ENCODE measurements around the gene ARL11. TPM values are rescaled to one million over a fixed set of nuclear protein-coding genes. Genes with fewer than 3 reads are reported as not detected.
"Not testable (repeated sequence)": the region's sequence is repeated elsewhere in the genome, so short reads cannot be mapped to it uniquely, and the experiment has no call there.

ARL11 gene
- total RNA-seq, 1 donor from 2014 or later = 0.20 TPM

DNA sequence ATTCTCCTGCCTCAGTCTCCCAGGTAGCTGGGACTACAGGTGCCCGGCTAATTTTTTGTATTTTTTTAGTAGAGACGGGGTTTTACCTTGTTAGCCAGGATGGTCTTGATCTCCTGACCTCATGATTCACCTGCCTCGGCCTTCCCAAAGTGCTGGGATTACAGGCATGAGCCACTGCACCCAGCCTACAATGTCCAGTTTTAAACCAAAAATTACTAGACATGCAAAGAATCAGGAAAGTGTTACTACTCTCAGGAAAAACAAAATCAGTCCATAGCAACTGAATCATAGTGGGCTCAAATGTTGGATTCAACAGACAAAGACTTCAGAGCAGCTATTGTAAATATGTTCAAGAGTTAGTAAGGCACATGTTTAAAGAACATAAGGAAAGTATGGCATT is 16.3 kb upstream of the ARL11 start:
- not testable (repeated sequence) for DNase-seq (ENCODE audit: low read depth in 2 of 2)

DNA sequence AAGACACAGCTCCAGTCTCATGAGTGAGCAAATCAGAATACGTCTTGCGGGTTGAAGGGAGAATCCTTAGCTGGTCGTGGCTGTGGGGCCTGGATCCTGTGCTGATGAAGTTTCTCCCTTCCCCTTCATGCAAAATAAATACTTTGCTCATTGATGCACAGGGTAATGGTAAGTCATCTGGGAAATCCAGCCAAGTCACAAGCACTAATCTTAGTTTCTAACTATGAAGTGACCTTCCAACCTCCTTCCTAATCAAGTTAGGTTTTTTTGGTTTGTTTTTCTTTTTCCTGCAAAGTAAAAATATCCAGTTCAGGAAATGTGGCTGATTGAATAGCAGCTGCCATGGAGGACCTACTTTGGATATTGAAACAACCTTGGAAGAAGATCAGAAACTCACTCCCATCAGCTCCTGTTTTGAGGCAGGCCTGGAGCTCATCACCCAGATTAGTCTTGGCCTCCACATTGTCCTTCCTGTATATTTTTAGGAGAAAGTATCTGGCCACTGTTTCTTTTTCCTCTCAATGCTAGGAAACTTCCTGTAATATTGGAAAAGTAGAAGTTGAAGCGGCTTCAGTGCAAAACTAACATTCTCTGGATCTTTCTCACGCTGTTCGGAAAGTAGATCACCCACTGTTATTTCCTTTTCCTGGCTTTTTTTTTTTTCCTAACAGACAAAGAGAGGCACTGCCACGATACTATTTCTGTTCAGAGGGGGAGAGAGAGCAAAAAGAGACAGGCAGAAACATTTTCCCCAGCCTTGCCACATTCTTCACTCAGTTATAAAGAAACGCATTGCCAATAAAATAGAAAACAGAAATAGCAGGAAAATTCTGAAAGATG is 12.3 kb upstream of the ARL11 start:
- DNase-seq (ENCODE audit: low read depth in 2 of 2) = peak; percentile 88 to 94

DNA sequence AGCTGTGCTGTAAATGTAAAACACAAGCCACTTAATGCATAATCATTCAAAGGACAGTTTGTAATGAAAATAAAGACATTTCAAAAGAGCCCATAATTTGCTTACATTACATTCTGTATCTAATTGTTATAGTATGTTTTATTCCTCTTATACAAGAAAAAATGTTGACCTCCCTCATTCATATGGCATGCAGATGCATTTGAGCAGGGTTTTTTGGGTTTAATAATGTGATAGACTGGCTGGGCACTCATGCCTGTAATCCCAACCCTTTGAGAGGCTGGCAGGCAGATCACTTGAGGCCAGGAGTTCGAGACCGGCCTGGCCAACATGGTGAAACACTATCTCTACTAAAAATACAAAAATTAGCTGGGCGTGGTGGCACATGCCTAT is 11.6 kb upstream of the ARL11 start:
- DNase-seq (ENCODE audit: low read depth in 2 of 2) = no peak

DNA sequence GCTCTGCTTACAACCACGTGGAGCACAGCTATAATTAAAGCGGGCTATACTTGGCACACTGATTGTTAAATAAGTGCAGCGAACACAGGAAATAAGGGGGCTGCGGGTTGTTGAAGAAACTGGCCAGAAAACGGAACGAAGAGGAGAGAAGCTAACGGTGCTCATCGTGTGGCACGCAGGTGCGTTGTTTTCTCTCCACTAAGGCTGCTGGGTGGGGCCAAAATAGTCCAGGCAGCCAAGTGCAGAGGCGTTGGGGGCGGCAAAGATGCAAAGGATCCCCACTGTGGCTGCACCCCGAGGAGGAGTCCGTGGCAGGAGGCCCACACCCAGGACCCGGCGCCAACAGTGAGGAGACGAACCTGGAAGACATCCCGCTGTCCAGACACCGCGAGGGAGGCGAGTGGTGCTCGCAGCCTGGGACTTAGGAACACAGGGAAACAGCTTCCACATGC is 8.1 kb upstream of the ARL11 start:
- peak in 1 of 2 donors; percentile 21 for DNase-seq (ENCODE audit: low read depth in 2 of 2)

DNA sequence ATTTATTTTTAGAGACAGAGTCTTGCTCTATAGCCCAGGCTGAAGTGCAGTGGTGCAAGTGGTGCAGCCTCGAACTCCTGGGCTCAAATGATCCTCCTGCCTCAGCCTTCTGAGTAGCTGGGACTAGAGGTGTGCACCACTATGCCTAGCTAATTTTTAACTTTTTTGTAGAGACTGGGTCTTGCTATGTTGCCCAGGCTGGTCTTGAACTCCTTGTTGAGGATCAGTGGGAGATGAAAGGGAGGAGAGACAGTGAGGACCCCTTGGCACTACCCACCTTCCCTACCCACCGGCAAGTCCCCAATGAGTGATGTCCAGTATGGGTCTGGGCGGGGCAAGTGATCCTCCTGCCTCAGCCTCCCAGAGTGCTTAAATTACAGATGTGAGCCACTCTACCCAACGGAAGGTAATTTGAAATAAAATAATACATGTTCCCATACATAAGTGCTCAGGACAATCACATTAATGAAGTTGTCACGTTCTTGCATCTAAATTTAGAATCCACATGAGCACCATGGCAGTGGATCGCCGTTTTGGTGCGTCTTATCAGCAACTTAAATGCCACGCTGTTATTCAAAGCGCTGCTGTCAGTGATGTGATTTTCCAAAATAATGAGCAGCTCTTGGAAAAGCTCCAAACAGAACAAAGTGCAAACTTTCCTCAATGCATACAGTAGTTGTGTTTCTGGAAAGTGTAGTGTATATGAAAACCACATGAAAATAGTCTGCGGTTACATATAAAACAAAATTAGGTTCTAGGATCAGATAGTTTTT is 5.9 kb upstream of the ARL11 start:
- peak; percentile 18 to 95 for DNase-seq (ENCODE audit: low read depth in 2 of 2)

DNA sequence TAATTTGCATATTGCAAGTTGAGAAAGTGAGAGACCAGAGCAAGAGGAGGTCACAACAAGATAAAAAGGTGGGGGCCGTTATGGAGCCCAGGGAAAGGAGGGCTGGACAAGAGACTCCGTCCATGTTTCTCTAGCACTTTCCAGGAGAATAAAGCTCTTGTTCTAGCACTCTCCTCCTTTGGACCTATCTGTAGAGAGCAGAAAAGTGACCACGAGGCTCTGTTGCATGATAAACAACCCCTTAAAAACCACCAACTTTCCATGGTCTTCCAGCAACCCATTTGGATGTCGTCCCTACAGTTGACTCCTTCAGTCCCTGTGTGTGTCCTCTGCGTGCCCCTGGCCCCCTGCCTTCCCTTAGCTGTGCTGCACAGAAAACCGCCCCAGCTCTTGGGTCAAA is 4.1 kb upstream of the ARL11 start:
- no peak for DNase-seq (ENCODE audit: low read depth in 2 of 2)

DNA sequence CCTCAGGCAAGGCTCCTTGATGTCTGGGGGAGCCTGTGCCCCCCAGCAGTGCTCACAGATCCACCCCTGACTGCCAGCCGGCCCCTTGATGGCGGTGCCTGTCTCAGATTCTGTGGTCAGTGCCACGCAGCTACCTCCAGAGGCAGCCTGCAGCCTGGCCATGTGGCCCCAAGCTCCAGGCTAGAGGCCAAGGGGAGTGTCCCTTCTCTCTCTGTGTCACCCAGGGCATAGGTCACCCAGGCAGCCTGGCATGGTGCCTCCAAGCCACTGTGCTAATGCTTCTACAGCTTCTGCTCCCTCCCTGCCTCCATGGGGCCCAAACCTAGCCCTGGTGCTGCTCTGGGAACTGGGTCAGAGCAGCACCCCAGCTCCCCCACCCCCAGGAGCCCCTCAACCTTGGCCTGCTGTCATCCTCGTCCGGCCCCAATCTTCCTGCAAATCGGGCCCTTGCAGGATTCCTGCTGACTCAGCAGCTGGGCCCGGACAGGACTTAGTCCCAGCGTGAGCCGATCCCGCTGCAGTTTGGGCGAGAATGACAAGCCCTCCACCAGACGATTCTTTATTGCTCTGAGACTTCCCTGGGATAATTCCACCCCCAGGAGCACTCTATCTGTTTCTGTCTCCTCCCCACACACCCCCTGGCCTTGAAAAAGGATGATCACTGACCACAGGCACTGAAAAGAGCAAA is 2.8 kb upstream of the ARL11 start:
- no peak for DNase-seq (ENCODE audit: low read depth in 2 of 2)

DNA sequence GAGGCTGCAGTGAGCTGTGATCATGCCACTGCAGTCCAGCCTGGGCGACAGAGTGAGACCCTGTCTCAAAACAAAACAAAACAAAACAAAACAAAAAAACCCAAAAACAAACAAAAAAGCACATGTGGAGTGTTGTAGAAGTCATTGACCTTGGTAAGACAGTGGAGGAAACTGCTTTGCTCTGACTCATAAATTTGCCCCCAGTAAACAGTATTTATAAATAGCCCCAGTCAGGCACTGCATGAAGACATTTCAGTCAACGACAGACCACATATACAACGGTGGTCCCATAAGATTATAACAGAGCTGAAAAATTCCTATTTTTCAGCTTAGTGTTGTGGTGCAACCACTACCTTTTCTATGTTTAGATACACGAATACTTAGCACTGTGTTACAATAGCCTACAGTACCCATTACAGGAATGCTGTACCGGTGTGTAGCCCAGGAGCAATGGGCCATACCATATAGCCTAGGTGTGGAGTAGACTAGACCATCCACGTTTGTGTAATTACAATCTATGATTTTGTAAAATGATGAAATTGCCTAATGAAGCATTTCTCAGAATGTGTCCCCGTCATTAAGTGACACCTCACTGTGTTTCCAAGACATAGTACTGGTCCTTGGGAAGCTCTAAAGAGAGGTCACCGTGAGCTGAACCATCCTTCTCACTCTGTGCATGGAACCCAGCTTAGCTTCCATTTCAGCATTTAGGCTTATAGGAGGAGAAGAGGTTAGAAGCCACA is 1.1 kb downstream of the ARL11 start:
- DNase-seq (ENCODE audit: low read depth in 2 of 2) = peak; percentile 43 to 71

DNA sequence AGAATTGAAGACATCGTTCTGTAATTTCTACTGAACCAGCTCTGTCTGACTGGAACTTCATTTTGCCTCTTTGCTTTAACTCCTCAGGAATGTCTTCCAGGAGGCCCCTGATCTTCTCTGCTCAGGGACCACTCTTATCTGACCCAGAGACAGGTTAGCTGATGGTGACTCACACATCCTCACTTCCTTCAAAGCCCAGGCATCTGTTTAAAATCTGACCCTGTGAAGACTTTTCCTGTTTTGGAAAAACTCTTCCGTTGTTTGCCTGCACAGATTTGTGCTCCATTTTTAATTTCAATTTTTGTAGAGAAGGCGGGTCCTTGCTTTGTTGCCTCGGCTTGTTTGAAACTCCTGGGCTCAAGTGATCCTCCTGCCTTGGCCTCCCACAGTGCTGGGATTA is 1.6 kb downstream of the ARL11 start:
- peak; percentile 78 to 88 for DNase-seq (ENCODE audit: low read depth in 2 of 2)

DNA sequence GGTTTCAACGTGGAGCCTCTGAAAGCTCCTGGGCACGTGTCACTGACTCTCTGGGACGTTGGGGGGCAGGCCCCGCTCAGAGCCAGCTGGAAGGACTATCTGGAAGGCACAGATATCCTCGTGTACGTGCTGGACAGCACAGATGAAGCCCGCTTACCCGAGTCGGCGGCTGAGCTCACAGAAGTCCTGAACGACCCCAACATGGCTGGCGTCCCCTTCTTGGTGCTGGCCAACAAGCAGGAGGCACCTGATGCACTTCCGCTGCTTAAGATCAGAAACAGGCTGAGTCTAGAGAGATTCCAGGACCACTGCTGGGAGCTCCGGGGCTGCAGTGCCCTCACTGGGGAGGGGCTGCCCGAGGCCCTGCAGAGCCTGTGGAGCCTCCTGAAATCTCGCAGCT is 2.3 kb downstream of the ARL11 start:
- DNase-seq (ENCODE audit: low read depth in 2 of 2) = no peak

DNA sequence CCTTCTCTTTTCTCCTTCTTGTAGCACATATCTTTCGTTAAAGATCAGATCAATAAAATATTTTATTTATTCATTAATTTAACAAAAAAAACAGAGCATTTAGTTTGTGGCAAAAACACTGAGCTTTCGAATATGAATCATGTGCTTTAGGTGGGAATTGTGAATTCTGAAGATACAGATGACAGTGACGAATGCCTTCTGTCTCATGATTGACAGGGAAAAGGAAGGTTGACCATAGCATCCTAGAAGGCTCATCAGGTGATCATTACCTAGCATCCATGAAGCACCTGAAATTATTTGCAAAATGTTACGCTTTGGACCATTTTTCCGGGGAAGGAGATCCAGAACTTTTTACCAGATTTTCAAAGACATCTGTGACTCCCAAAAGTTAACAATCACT is 3.8 kb downstream of the ARL11 start:
- DNase-seq (ENCODE audit: low read depth in 2 of 2) = no peak

DNA sequence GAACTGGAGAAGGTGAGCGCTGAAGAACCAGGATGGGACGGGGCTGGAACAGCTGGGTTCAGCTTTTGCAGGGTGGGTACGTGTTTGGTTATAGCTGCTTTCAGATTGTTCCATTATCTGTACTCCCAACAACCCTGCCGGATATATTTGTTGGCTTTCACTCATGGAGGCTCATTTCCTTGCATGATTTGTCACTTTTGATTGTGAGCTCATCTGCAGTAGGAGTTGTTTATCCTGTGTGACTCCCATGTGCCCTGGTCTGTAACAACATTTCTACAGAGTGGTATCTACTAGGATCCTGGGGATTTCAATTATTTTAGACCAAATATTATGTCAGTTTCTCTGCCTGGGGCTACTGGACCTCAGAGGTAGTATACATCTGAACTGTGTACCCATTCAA is 5.4 kb downstream of the ARL11 start:
- peak; percentile 88 to 97 for DNase-seq (ENCODE audit: low read depth in 2 of 2)

DNA sequence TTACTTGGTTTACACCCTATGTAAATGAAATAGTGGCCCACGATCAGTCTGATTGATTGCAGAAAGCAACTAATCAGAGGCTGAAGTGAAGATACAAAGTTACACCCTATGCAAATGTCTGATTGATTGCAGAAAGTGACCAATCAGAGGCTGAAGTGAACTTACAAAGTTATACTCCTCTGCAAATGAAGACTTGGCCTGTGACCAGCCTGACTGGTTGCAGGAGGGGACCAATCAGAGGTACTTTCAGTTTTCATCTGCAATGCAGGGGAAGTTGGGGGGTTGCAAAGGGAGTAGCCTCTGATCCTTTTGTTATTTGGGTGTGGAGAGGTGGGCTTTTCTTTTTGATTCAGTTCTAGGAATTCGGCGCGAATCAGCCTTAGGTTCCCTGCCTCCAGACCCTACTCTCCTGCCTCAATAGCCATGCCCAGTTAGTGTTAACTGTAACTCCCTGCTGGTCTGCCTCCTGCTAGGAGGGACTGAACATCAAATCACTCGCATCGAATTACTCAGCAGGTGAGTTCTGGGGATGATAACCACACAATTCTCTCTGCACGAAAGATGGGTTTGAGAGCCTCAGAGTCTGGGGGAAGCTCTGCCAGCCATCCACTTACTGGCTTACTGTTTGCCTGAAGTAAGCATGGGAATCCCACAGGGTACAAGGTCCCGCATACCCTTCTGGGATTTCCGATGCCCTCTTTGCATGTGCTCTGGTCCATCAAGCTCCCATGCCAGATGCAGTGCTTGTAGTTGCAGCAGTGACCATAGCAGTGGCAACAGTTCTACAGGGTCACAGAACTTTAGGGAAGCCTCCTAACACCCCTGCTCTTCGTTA is 7.5 kb downstream of the ARL11 start:
- DNase-seq (ENCODE audit: low read depth in 2 of 2) = peak; percentile 53 to 60

DNA sequence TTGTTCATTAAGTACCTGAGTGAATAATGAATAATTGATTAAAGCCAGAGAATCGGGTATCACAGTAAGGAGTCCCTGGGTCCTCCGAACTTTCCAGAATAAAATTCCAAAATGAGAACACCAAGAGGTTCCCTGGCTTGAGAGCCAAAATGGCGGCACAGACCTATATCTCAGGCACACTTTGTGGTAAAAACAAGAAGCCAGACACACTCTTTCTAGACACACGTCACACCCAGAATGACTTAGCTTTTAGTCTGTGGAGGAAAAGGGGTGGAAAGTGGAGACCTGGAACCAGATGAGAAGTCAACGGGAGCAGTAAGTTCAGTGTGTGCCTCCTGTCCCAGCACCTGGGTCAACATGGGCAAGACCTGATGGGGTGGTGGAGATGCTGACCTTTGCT is 8.4 kb downstream of the ARL11 start:
- DNase-seq (ENCODE audit: low read depth in 2 of 2) = no peak

DNA sequence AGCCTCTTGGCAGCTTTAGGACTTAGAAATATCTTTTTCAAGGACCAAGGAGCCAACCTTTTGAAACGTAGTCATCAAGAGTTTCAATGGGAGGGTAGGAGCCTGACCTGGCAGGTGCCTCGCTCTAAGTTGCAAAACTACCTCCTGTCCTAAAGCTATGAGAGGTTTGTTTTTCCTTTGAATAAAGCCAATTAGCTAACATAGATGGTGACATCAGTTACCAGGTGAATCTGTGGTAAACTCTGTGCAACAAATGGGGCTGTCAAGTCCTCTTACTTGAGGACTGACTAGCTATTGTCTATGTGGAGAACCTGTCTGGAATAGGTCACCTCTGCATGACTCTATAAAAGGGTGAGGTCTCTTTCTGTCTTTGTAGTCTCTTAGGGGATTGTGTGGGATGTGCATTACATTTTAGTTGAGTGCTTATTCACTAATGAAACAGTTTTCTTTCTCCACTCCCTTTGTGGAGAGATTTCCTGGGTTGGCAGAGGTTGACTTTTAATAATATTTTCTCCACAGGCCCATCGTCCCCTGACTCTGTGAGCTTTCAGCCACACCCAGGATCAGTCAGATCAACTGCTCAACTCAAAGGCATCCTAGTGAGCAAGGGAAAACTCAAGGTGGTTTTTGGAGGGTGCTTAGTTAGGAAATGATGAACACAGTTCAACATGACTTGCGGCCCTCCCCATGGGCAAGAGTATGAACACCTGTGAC is 9.9 kb downstream of the ARL11 start:
- no peak for DNase-seq (ENCODE audit: low read depth in 2 of 2)

DNA sequence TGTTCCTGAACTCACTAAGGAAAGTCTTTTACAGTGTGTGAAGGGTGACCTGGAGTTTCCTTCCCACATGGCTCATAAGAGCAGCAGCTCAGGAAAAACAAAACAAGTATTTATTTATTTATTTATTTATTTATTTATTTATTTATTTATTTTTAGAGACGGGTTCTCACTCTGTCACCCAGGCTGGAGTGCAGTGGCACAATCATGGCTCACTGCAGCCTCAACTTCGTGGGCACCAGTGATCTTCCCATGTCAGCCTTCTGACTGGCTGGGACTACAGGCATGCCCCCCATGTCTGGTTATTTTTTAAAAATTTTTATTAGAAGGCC is 10.4 kb downstream of the ARL11 start:
- no peak for DNase-seq (ENCODE audit: low read depth in 2 of 2)

DNA sequence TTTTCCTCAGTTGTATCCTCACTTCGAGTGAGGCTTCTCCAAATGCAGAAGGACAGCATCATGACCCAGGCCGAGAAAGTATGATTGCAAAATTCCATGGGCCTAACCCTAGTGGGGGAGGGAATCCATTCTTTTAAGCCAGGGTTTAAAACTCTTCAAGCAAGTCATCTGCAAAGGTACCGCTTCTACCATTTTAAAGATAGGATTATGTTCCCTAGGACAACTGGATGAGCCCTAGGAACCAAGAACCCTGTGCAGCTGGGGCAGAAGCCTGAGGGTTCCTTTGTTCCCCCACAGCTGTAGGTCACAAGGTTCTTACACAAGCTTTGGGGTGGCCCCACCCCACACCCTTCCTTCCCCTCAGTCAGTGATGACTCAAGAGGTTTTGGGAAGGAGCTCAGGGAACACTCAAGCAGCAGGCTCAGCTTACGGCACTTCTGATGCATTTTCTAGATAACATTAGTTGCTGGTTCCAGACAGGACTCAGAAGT is 13.5 kb downstream of the ARL11 start:
- peak in 1 of 2 donors; percentile 82 for DNase-seq (ENCODE audit: low read depth in 2 of 2)

DNA sequence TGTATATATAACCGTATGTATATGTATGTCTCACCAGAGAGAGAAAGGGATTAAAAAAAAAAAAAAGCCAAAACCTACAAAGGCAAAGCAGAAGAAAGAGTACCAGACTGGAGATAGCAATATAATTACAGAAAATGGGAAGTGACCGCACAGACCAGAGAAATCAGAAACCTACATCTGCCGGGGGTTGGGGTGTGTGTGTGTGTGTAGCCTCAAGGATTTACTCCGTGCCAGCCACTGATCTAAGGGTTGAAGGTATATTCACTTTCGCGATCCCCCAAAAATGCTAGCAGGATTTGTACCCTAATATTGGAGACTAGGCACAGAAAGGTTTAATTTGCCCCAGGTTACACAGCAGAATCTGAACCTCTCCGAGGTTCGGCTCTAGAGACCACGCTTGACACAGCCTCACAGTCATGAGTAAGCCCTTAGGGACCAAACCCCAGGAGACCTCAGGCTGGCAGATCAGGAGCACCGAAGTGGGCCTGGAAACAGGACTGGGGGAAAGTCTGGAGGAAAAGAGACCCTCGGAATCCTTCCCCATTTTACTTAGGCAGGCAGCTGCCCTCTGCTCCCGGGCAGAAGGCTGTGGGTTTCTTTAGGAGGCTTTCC is 14.8 kb downstream of the ARL11 start:
- DNase-seq (ENCODE audit: low read depth in 2 of 2) = no peak

DNA sequence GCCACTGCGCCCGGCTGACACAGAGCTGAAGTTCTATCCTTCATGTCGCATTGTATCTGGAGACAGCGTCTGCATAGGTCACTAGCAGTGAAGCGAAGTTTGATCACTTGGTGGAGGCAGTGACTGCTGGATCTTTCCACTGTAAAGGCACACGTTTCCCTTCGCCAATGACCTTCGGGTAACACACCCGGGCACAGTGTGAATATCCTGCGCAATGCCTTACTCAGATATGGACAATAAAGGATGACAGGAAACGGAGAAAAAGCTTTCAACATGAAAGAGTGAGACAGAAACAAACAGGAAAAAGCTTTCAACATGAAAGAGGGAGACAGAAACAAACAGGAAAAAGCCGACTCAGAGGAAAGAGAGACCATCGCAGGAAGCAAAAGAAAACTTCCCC is 17.1 kb downstream of the ARL11 start:
- DNase-seq (ENCODE audit: low read depth in 2 of 2) = peak; percentile 35 to 92
